ENCODE data around the gene PRPF40B. TPM values are rescaled to one million over a fixed set of nuclear protein-coding genes. Genes with fewer than 3 reads are reported as not detected.

PRPF40B gene
- total and polyA plus RNA-seq, 2 donors from 2014 or later = 20.1 to 33.3 TPM

- Histone ChIP-seq H3K36me3 (ENCODE audit: control insufficient read depth in 2 of 3, insufficient read depth in 3 of 3, low read length in 3 of 3) (peaks cover 2 to 9% (median 7%) of the 10 kb centered on the region in 3 donors), H3K27ac (ENCODE audit: low read depth in 2 of 2, low read length in 2 of 2) (no peak overlapping the region), H3K4me3 (ENCODE audit: low read length in 3 of 3) (no peak overlapping the region), H3K9ac (ENCODE audit: low read length in 3 of 3) (no peak overlapping the region), H3K4me1 (ENCODE audit: control insufficient read depth in 2 of 3, insufficient read depth in 2 of 3, low read depth in 1 of 3, low read length in 3 of 3) (peaks cover 0 to 7% (median 5%) of the 10 kb centered on the region in 3 donors), H3K27me3 (ENCODE audit: control insufficient read depth, insufficient read depth, low read length) (no peaks in the 10 kb centered on the region), H3K9me3 (ENCODE audit: control insufficient read depth in 2 of 3, insufficient read depth in 1 of 3, low read length in 3 of 3) (no peaks in the 10 kb centered on the region)
- TF ChIP-seq CTCF (IDR thresholded peaks at IDR 0.05; ENCODE audit: borderline replicate concordance, extremely low read depth, insufficient read depth) = no peak
- FAIRE-seq (no peak), DNase-seq (no peak)
- intact Hi-C loops (cut with DNase I) = no loop called here
Observed at GRCh38 chr12:49632986-49633702, 9.8 kb downstream of the PRPF40B start.

GRCh38 chr12:49633703-49634345 lies 10.5 kb downstream of the PRPF40B start:
- DNase-seq (no peak), FAIRE-seq (no peak)
- Histone ChIP-seq H3K4me1 (ENCODE audit: control insufficient read depth in 2 of 3, insufficient read depth in 2 of 3, low read depth in 1 of 3, low read length in 3 of 3) (peaks cover 0 to 7% (median 5%) of the 10 kb centered on the region in 3 donors), H3K36me3 (ENCODE audit: control insufficient read depth in 2 of 3, insufficient read depth in 3 of 3, low read length in 3 of 3) (peaks cover 2 to 14% (median 9%) of the 10 kb centered on the region in 3 donors), H3K9me3 (ENCODE audit: control insufficient read depth in 2 of 3, insufficient read depth in 1 of 3, low read length in 3 of 3) (no peaks in the 10 kb centered on the region), H3K27me3 (ENCODE audit: control insufficient read depth, insufficient read depth, low read length) (no peaks in the 10 kb centered on the region), H3K27ac (ENCODE audit: low read depth in 2 of 2, low read length in 2 of 2) (no peak overlapping the region), H3K9ac (ENCODE audit: low read length in 3 of 3) (no peak overlapping the region), H3K4me3 (ENCODE audit: low read length in 3 of 3) (no peak overlapping the region)
- intact Hi-C loops (cut with DNase I) = no loop called here
- no peak for TF ChIP-seq CTCF (IDR thresholded peaks at IDR 0.05; ENCODE audit: borderline replicate concordance, extremely low read depth, insufficient read depth)

GRCh38 chr12:49635036-49635435 lies 11.7 kb downstream of the PRPF40B start:
- H3K27me3 ChIP-seq (ENCODE audit: control insufficient read depth, insufficient read depth, low read length) = no peaks in the 10 kb centered on the region
- H3K36me3 ChIP-seq (ENCODE audit: control insufficient read depth in 2 of 3, insufficient read depth in 3 of 3, low read length in 3 of 3) = peaks cover 2 to 14% (median 11%) of the 10 kb centered on the region in 3 donors
- H3K4me3 ChIP-seq (ENCODE audit: low read length in 3 of 3) = no peak overlapping the region
- FAIRE-seq (no peak), DNase-seq (no peak)
- H3K9ac ChIP-seq (ENCODE audit: low read length in 3 of 3) = no peak overlapping the region
- H3K27ac ChIP-seq (ENCODE audit: low read depth in 2 of 2, low read length in 2 of 2) = no peak overlapping the region
- TF ChIP-seq CTCF (IDR thresholded peaks at IDR 0.05; ENCODE audit: borderline replicate concordance, extremely low read depth, insufficient read depth) = no peak
- H3K9me3 ChIP-seq (ENCODE audit: control insufficient read depth in 2 of 3, insufficient read depth in 1 of 3, low read length in 3 of 3) = no peaks in the 10 kb centered on the region
- H3K4me1 ChIP-seq (ENCODE audit: control insufficient read depth in 2 of 3, insufficient read depth in 2 of 3, low read depth in 1 of 3, low read length in 3 of 3) = peaks cover 0 to 7% (median 5%) of the 10 kb centered on the region in 3 donors
- intact Hi-C loops (cut with DNase I) = no loop called here

Data from kidney (tissue), 14 donors.